Thymus (tissue), 11 donors: Measurements from ENCODE around the gene UBA7. TPM values are rescaled to one million over a fixed set of nuclear protein-coding genes. Genes with fewer than 3 reads are reported as not detected.

ENCODE experiments used
- DNase-seq, 9 donors: peaks; one replicate each; pipeline ENCODE4 v3.0.0-alpha.2; 2013; ENCODE audit warnings: low spot score in 9 of 9, low read depth in 6 of 9, missing footprints in 1 of 9
- H3K27ac ChIP-seq, 2 donors: one replicate each; pipeline ENCODE4 v1.5.1; 2013; ENCODE audit warnings: control low read depth in 1 of 2, low read depth in 1 of 2, low read length in 1 of 2, mild to moderate bottlenecking in 1 of 2, moderate library complexity in 1 of 2
- H3K27me3 ChIP-seq, 2 donors: one replicate each; pipeline ENCODE4 v1.5.1; 2013; ENCODE audit warnings: low read length in 1 of 2; ENCODE audit not compliant: control insufficient read depth in 2 of 2, insufficient read depth in 1 of 2
- H3K36me3 ChIP-seq, 2 donors: one replicate each; pipeline ENCODE4 v1.5.1; 2013; ENCODE audit warnings: low read length in 1 of 2, mild to moderate bottlenecking in 1 of 2, moderate library complexity in 1 of 2; ENCODE audit not compliant: control insufficient read depth in 2 of 2, insufficient read depth in 2 of 2
- H3K4me1 ChIP-seq, 2 donors: one replicate each; pipeline ENCODE4 v1.5.1; 2013; ENCODE audit warnings: low read length in 2 of 2; ENCODE audit not compliant: control insufficient read depth in 2 of 2, insufficient read depth in 2 of 2
- H3K4me3 ChIP-seq, 2 donors: one replicate each; pipeline ENCODE4 v1.5.1; 2013; ENCODE audit warnings: low read length in 2 of 2, control low read depth in 1 of 2, mild to moderate bottlenecking in 1 of 2
- H3K9me3 ChIP-seq, 2 donors: one replicate each; pipeline ENCODE4 v1.5.1; 2013; ENCODE audit warnings: low read length in 1 of 2, mild to moderate bottlenecking in 1 of 2; ENCODE audit not compliant: control insufficient read depth in 2 of 2, insufficient read depth in 1 of 2
- WGBS: extraction: QIAGEN DNeasy Blood & Tissue Kit; methylation state at CpG from one replicate; pipeline ENCODE4 v1.1.7; 2013; 5-methylcytosine and 5-hydroxymethylcytosine counted together
- polyA plus RNA-seq: library from polyadenylated mRNA; stranded (reverse); fragments of 200-250 nt; gene quantifications from one replicate; pipeline ENCODE4 v1.2.3, GENCODE V29; 2013
- total RNA-seq: library from RNA; stranded (reverse); fragments of 120-200 nt; gene quantifications from one replicate; pipeline ENCODE4 v1.2.4, GENCODE V29; 2013
- donor health status: healthy.

UBA7 gene
- total and polyA plus RNA-seq, 2 donors, result 56.8 to 85.7 TPM

- Histone ChIP-seq H3K27ac (peak overlapping the region in 1 of 2 donors; percentile 63), H3K4me3 (no peak overlapping the region), H3K9me3 (peaks cover 0 to 5% of the 10 kb centered on the region in 2 donors), H3K36me3 (peaks cover 28 to 34% of the 10 kb centered on the region in 2 donors), H3K27me3 (peaks cover 4 to 39% of the 10 kb centered on the region in 2 donors), H3K4me1 (peaks cover 14 to 64% of the 10 kb centered on the region in 2 donors)
- WGBS, result 27% methylated on average over 2 of the region's 2 CpGs
- no peak for DNase-seq
These were observed 6.9 kb downstream of the UBA7 start for GRCh38 chr3:49806850-49807249.

GRCh38 chr3:49805897-49806701 is 7.7 kb downstream of the UBA7 start:
- H3K4me3 ChIP-seq, result no peak overlapping the region
- peaks cover 4 to 42% of the 10 kb centered on the region in 2 donors for H3K27me3 ChIP-seq
- DNase-seq, result peak in 2 of 9 donors; percentile 60 to 82
- peaks cover 0 to 7% of the 10 kb centered on the region in 2 donors for H3K9me3 ChIP-seq
- peak overlapping the region; percentile 68 to 89 for H3K27ac ChIP-seq
- 12% methylated on average over 11 of the region's 11 CpGs for WGBS
- H3K4me1 ChIP-seq, result peaks cover 14 to 64% of the 10 kb centered on the region in 2 donors
- H3K36me3 ChIP-seq, result peaks cover 21 to 31% of the 10 kb centered on the region in 2 donors

- peaks cover 4 to 44% of the 10 kb centered on the region in 2 donors for H3K27me3 ChIP-seq
- DNase-seq, result peak in 1 of 9 donors; percentile 56
- H3K36me3 ChIP-seq, result peaks cover 14 to 26% of the 10 kb centered on the region in 2 donors
- WGBS, result 11% methylated on average over 3 of the region's 3 CpGs
- H3K4me3 ChIP-seq, result no peak overlapping the region
- peak overlapping the region; percentile 68 to 89 for H3K27ac ChIP-seq
- H3K4me1 ChIP-seq, result peaks cover 14 to 64% of the 10 kb centered on the region in 2 donors
- peaks cover 0 to 7% of the 10 kb centered on the region in 2 donors for H3K9me3 ChIP-seq
These were observed 8.4 kb downstream of the UBA7 start for GRCh38 chr3:49805367-49805782.

GRCh38 chr3:49804141-49805041 is 9.4 kb downstream of the UBA7 start:
- H3K4me1 ChIP-seq, result peaks cover 14 to 64% of the 10 kb centered on the region in 2 donors
- WGBS, result 42% methylated on average over 26 of the region's 26 CpGs

GRCh38 chr3:49803465-49804140 is 10.2 kb downstream of the UBA7 start:
- peak overlapping the region; percentile 58 to 60 for H3K27ac ChIP-seq
- H3K9me3 ChIP-seq, result peaks cover 0 to 7% of the 10 kb centered on the region in 2 donors
- peak in 1 of 9 donors; percentile 51 for DNase-seq
- WGBS, result 2% methylated on average over 41 of the region's 41 CpGs
- H3K4me1 ChIP-seq, result peaks cover 14 to 57% of the 10 kb centered on the region in 2 donors
- peak overlapping the region; percentile 78 to 79 for H3K4me3 ChIP-seq
- peaks cover 0 to 14% of the 10 kb centered on the region in 2 donors for H3K36me3 ChIP-seq
- peaks cover 4 to 44% of the 10 kb centered on the region in 2 donors for H3K27me3 ChIP-seq

More at GRCh38 chr3:49804141-49805041, 9.4 kb downstream of the UBA7 start:
- peaks cover 4 to 44% of the 10 kb centered on the region in 2 donors for H3K27me3 ChIP-seq
- H3K27ac ChIP-seq, result peak overlapping the region; percentile 43 to 89
- H3K36me3 ChIP-seq, result peaks cover 5 to 16% of the 10 kb centered on the region in 2 donors
- peaks cover 0 to 7% of the 10 kb centered on the region in 2 donors for H3K9me3 ChIP-seq
- no peak for DNase-seq
- H3K4me3 ChIP-seq, result peak overlapping the region; percentile 78 to 79

- Histone ChIP-seq H3K4me3 (peak within 1 kb of the TSS; percentile 78 to 79), H3K36me3 (peaks cover 0 to 14% of the 10 kb centered on the region in 2 donors), H3K27me3 (peaks cover 4 to 44% of the 10 kb centered on the region in 2 donors), H3K4me1 (peaks cover 14 to 50% of the 10 kb centered on the region in 2 donors), H3K27ac (peak within 1 kb of the TSS; percentile 74), H3K9me3 (peaks cover 0 to 7% of the 10 kb centered on the region in 2 donors)
- under 1% methylated on average over 71 of the region's 71 CpGs for WGBS
- peak in 7 of 9 donors; percentile 76 to 92 (median 83) for DNase-seq
These were observed 10.9 kb downstream of the UBA7 start, which contains the start of gene INKA1 for GRCh38 chr3:49802719-49803464. INKA1 (plus strand) TSS chr3:49803261; CDS start chr3:49803393, 132 bp downstream.

GRCh38 chr3:49801160-49801559 is 12.6 kb downstream of the UBA7 start:
- Histone ChIP-seq H3K36me3 (peaks cover 0 to 7% of the 10 kb centered on the region in 2 donors), H3K4me1 (peaks cover 7 to 33% of the 10 kb centered on the region in 2 donors), H3K4me3 (no peak overlapping the region), H3K9me3 (peaks cover 0 to 7% of the 10 kb centered on the region in 2 donors), H3K27me3 (peaks cover 4 to 44% of the 10 kb centered on the region in 2 donors), H3K27ac (no peak overlapping the region)
- no peak for DNase-seq
- 97% methylated on average over 2 of the region's 2 CpGs for WGBS

GRCh38 chr3:49799761-49800160 is 14.0 kb downstream of the UBA7 start, which contains the start of gene CDHR4:
CDHR4 (minus strand) TSS chr3:49799873; CDS start chr3:49799812, 61 bp downstream.
- H3K27ac ChIP-seq, result no peak within 1 kb of the TSS
- DNase-seq, result no peak

More at GRCh38 chr3:49799761-49800160, 14.0 kb downstream of the UBA7 start, which contains the start of gene CDHR4:
- H3K9me3 ChIP-seq, result peaks cover 0 to 7% of the 10 kb centered on the region in 2 donors
- peaks cover 0 to 19% of the 10 kb centered on the region in 2 donors for H3K4me1 ChIP-seq
- WGBS, result 93% methylated on average over 4 of the region's 4 CpGs
- H3K36me3 ChIP-seq, result peaks cover 0 to 3% of the 10 kb centered on the region in 2 donors
- peaks cover 4 to 32% of the 10 kb centered on the region in 2 donors for H3K27me3 ChIP-seq
- H3K4me3 ChIP-seq, result no peak within 1 kb of the TSS
